GM18520 (cell line): ENCODE data around the gene SND1.
A peak's percentile ranks its signal among the peaks of the same experiment; 100 is the strongest.
"Not testable (repeated sequence)": the region's sequence is repeated elsewhere in the genome, so short reads cannot be mapped to it uniquely, and the experiment has no call there.

Experiments used
- ATAC-seq: cut with Tn5 transposase; IDR thresholded peaks from one replicate; pipeline ENCODE4 v1.9.1; 2021; ENCODE audit not compliant: unreplicated experiment

SND1 gene

GRCh38 chr7:127900732-127901685 lies 249.0 kb downstream of the SND1 start:
- ATAC-seq: peak; percentile 30

GRCh38 chr7:127901895-127902703 lies 250.1 kb downstream of the SND1 start:
- peak; percentile 17 for ATAC-seq

- ATAC-seq: not testable (repeated sequence)
Observed at GRCh38 chr7:127902753-127903152, 250.8 kb downstream of the SND1 start.

- ATAC-seq: no peak
Observed at GRCh38 chr7:127903892-127904669, 252.1 kb downstream of the SND1 start.

GRCh38 chr7:127904670-127904985 lies 252.6 kb downstream of the SND1 start:
- ATAC-seq: no peak

GRCh38 chr7:127905021-127905420 lies 253.0 kb downstream of the SND1 start:
- no peak for ATAC-seq

- no peak for ATAC-seq
Observed at GRCh38 chr7:127905491-127906330, 253.7 kb downstream of the SND1 start.

GRCh38 chr7:127907110-127908040 lies 255.4 kb downstream of the SND1 start:
- no peak for ATAC-seq

GRCh38 chr7:127908430-127909258 lies 256.6 kb downstream of the SND1 start:
- ATAC-seq: no peak

GRCh38 chr7:127909424-127910152 lies 257.6 kb downstream of the SND1 start:
- no peak for ATAC-seq

GRCh38 chr7:127910670-127911069 lies 258.7 kb downstream of the SND1 start:
- ATAC-seq: no peak

GRCh38 chr7:127911968-127912511 lies 260.0 kb downstream of the SND1 start:
- peak; percentile 82 for ATAC-seq

- ATAC-seq: no peak
Observed at GRCh38 chr7:127912901-127913300, 260.9 kb downstream of the SND1 start.

GRCh38 chr7:127913686-127914085 lies 261.7 kb downstream of the SND1 start:
- ATAC-seq: no peak

GRCh38 chr7:127914693-127915092 lies 262.7 kb downstream of the SND1 start:
- ATAC-seq: no peak

- no peak for ATAC-seq
Observed at GRCh38 chr7:127916735-127917134, 264.7 kb downstream of the SND1 start.

- ATAC-seq: no peak
Observed at GRCh38 chr7:127918130-127918529, 266.1 kb downstream of the SND1 start.
